ENCODE data around the gene KLF3. TPM values are rescaled to one million over a fixed set of nuclear protein-coding genes. Genes with fewer than 3 reads are reported as not detected.

KLF3 gene
- total and polyA plus RNA-seq, 7 donors = 29.2 to 64.0 (median 38.7) TPM

GRCh38 chr4:38670109-38670901 lies 6.3 kb downstream of the KLF3 start:
- intact Hi-C loops (cut with DNase I) = loop anchor here (5.0 to 10.0 kb wide), 4 partner anchors 168 to 696 kb away; partner anchors contain the start of gene FAM114A1
- no peaks in the 10 kb centered on the region for H3K9me3 ChIP-seq
- TF ChIP-seq POLR2A (IDR thresholded peaks at IDR 0.05) (no peak), EP300 (IDR thresholded peaks at IDR 0.05) (no peak), CTCF (IDR thresholded peaks at IDR 0.05) (no peak), POLR2AphosphoS5 (IDR thresholded peaks at IDR 0.05) (no peak)
- H3K4me1 ChIP-seq = peaks cover 0 to 98% (median 90%) of the 10 kb centered on the region in 4 donors
- DNase-seq = no peak
- no peak overlapping the region for H3K4me3 ChIP-seq
- H3K27me3 ChIP-seq = no peaks in the 10 kb centered on the region
- H3K27ac ChIP-seq = peak overlapping the region; percentile 99 to 100 (median 100)
- H3K36me3 ChIP-seq = no peaks in the 10 kb centered on the region
- 35 to 73% methylated on average over 6 of the region's 6 CpGs for WGBS, 2 donors

- 11 to 34% methylated on average over 10 of the region's 10 CpGs for WGBS, 2 donors
These were observed 7.1 kb downstream of the KLF3 start for GRCh38 chr4:38670939-38671591.

GRCh38 chr4:38671592-38671940 lies 7.6 kb downstream of the KLF3 start:
- WGBS, 2 donors = 13 to 46% methylated on average over 5 of the region's 5 CpGs
- peaks cover 0 to 98% (median 95%) of the 10 kb centered on the region in 4 donors for H3K4me1 ChIP-seq
- H3K9me3 ChIP-seq = no peaks in the 10 kb centered on the region
- peak overlapping the region in 1 of 4 donors; percentile 0 for H3K4me3 ChIP-seq
- DNase-seq = no peak
- H3K27me3 ChIP-seq = no peaks in the 10 kb centered on the region
- TF ChIP-seq POLR2A (IDR thresholded peaks at IDR 0.05) (no peak), EP300 (IDR thresholded peaks at IDR 0.05) (no peak), CTCF (IDR thresholded peaks at IDR 0.05) (no peak), POLR2AphosphoS5 (IDR thresholded peaks at IDR 0.05) (no peak)
- intact Hi-C loops (cut with DNase I) = loop anchor here (5.0 to 10.0 kb wide), 4 partner anchors 169 to 697 kb away; partner anchors contain the start of gene FAM114A1
- no peaks in the 10 kb centered on the region for H3K36me3 ChIP-seq
- H3K27ac ChIP-seq = peak overlapping the region; percentile 99 to 100 (median 100)

More at GRCh38 chr4:38670939-38671591, 7.1 kb downstream of the KLF3 start:
- H3K9me3 ChIP-seq = no peaks in the 10 kb centered on the region
- peak overlapping the region in 2 of 4 donors; percentile 0 to 15 for H3K4me3 ChIP-seq
- H3K4me1 ChIP-seq = peaks cover 0 to 98% (median 95%) of the 10 kb centered on the region in 4 donors
- TF ChIP-seq CTCF (IDR thresholded peaks at IDR 0.05) (no peak), POLR2AphosphoS5 (IDR thresholded peaks at IDR 0.05) (peak in 1 of 4 donors; percentile 15), EP300 (IDR thresholded peaks at IDR 0.05) (no peak), POLR2A (IDR thresholded peaks at IDR 0.05) (no peak)
- H3K27ac ChIP-seq = peak overlapping the region; percentile 99 to 100 (median 100)
- H3K27me3 ChIP-seq = no peaks in the 10 kb centered on the region
- no peaks in the 10 kb centered on the region for H3K36me3 ChIP-seq
- intact Hi-C loops (cut with DNase I) = loop anchor here (5.0 to 10.0 kb wide), 4 partner anchors 169 to 696 kb away; partner anchors contain the start of gene FAM114A1
- no peak for DNase-seq

GRCh38 chr4:38672074-38672396 lies 8.0 kb downstream of the KLF3 start:
- no peak overlapping the region for H3K4me3 ChIP-seq
- intact Hi-C loops (cut with DNase I) = loop anchor here (5.0 to 10.0 kb wide), 4 partner anchors 170 to 697 kb away; partner anchors contain the start of gene FAM114A1

More at GRCh38 chr4:38672074-38672396, 8.0 kb downstream of the KLF3 start:
- Histone ChIP-seq H3K27me3 (no peaks in the 10 kb centered on the region), H3K4me1 (peaks cover 0 to 99% (median 95%) of the 10 kb centered on the region in 4 donors), H3K9me3 (no peaks in the 10 kb centered on the region), H3K27ac (peak overlapping the region; percentile 99 to 100 (median 100)), H3K36me3 (no peaks in the 10 kb centered on the region)
- DNase-seq = no peak
- 33 to 76% methylated on average over 3 of the region's 3 CpGs for WGBS, 2 donors
- TF ChIP-seq POLR2A (IDR thresholded peaks at IDR 0.05) (no peak), POLR2AphosphoS5 (IDR thresholded peaks at IDR 0.05) (no peak), EP300 (IDR thresholded peaks at IDR 0.05) (no peak), CTCF (IDR thresholded peaks at IDR 0.05) (no peak)

Data from sigmoid colon (tissue), 7 donors.